NCI-H187 treated with DMSO at 0.1 percent for 48 hours (cell line): ENCODE data around the gene CEACAM3.
"Not testable (repeated sequence)": the region's sequence is repeated elsewhere in the genome, so short reads cannot be mapped to it uniquely, and the experiment has no call there.

Experiments used
- DNase-seq: peaks from one replicate; lab custom pipeline; 2025; lab: John Stamatoyannopoulos, UW

Gene CEACAM3

DNA sequence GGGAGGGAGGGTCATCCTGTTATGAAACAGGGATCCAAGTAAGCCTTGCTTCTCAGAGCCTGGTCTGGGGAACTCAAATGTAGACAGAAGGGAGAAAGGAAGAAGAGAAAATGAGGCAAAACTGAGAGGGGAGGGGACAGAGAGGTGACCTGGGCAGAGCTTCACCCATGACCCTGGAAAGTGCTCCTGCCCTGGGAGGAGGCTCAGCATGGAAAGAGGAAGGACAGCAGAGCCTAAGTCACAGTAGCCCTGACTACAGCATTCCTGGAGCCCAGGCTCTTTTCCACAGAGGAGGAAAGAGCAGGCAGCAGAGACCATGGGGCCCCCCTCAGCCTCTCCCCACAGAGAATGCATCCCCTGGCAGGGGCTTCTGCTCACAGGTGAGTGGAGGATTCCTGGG is at the start of gene CEACAM3:
Gene CEACAM3 (plus strand): TSS at position 226 of the 400 bp plus-strand sequence. CDS start 91 bp downstream, at position 317.
- DNase-seq = no peak

DNA sequence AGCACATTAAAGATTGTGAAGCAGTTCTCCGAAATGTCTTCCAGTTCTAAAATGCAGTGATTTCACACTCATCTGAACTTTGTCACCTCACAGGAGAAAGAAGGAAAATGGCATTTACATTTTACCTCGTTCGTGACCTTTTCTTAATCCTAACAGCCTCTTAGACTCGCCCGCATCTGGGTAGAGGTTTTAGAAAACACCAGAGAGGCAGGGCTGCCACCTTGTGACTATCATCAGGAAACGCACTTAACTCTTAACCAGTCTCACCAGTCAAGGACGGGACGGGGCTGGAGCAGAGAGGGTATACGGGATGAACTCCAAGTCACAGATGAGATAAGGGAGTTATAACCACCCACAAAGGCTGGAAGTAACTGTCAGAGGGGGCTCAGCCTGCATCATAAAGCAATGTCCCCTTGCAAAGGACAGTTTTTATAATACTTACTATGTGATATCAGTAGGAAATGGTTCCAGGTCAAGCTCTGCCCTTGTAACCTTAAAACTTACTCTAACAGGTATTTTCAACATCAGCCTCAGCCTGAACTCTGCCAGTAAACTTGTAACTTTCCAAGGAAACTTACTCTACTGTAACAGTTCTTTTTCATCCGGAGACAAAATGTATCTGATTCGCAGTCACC is 49.7 kb upstream of the CEACAM3 start:
- peak; percentile 72 for DNase-seq

DNA sequence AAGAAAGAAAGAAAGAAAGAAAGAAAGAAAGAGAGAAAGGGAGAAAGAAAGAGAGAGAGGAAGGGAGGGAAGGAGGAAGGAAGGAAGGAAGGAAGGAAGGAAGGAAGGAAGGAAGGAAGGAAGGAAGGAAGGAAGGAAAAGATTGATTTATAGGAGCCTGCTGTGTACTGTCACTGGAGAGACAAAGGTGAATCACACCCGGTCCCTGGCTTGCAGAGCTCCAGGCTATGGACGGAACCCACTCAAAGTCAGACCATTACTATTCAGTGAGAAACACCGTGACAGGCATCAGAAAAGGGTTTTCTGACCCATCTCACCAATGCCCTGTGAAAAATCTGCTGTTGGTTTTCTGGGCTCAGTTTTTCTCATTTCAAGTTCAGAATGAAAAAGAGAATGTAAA is 48.4 kb upstream of the CEACAM3 start:
- DNase-seq = no peak

DNA sequence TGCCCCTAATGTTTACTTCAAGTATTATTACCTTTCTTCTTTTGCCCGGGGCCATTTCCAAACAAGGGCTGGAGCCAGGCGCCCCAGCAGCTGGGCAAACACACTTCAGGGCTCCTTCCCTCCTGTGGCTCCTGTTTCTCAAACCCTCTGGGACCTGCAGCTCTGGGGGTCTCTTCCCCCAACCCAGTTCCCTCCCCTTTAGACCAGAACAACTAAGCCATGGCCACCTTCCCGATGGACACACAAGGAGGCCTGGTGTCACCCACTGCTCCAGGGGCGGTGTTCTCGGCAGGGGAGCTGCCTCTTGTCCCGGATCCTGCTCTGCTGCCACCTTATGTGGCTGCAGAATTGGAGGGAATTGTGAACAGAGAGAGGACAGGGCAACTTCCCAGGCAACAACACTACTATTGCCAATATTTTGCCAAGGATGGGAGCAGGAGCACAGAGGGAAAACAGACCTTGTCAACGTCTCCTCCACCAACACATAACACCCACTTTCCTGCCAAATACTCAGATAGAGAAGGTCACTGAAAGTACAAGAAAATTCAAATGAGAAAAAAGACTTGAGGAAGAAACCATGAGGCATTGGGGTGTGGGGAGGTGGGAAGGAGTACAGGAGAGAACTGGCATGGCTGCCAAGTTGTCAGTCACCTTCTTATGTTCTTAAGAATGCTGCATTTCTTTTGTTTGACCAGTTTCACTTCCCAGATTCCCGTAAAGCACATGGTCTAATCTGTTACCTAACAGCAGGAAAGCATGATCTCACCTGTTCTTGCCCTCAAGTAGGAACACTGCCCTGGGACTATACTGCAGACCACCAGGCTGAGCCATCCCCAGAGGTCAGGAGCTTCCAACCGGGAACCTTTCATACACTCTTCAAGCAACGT is 45.9 kb upstream of the CEACAM3 start:
- DNase-seq = not testable (repeated sequence)

DNA sequence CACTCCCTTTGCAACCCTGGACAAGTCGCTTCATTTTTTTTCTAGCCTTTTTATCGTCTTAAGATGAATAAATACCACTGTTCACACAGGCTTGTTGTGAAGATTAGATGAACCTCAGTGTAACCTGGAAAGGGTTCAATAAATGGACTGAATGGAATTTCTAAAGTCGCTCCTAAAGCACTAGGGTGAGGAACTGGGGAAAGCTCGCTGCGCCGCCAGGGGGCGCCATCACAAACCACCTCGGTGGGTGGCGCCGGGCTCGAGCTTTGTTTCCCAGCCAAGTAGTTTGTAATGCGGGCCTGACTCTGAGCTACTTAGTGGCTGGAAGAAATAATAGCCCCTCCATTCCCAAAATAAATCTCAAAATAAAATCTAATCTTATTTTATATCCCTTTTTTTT is 43.2 kb upstream of the CEACAM3 start:
- no peak for DNase-seq

DNA sequence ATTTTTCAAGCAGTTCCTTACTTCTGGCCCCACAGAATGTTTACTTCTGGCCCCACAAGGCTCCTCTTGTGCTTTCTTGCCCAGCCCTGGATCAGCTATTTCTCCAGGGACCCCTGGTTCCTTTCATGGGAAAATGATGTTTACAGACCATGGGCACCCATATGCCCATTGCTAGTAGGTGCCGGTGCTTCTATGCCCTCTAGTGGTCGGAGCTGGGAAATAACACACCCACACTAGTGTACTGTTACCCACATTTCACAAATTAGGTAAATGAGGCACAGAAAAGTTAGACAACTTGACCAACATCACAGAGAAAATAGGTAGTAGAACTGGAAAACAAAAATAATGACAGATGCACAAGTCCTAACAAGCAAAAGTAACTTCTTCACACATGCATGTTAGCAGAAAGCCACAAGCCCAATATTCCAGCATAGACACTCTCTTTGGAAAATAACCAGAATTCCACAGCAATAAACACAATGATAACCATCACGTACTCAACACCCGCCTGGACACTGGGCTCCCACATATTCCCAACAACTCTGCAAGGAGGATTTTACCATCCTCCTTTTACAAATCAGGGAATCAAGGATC is 42.4 kb upstream of the CEACAM3 start:
- no peak for DNase-seq

DNA sequence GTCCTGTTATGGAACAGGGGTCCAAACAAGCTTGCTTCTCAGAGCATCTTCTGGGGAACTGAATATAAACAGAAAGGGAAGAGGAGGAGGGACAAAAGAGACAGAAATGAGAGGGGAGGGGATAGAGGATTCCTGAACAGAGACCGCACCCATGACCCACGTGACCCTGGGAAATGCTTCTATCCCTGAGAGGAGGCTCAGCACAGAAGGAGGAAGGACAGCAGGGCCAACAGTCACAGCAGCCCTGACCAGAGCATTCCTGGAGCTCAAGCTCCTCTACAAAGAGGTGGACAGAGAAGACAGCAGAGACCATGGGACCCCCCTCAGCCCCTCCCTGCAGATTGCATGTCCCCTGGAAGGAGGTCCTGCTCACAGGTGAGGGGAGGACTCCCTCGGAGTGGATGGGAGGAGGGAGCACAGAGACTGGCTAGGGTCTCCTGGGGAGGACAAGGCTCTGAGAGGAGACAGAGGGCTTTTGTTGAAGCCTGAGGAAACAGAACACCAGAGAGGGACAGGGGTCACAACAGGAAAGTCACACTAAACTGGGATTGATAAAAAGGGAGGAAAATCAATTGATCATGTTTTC is 41.0 kb upstream of the CEACAM3 start, which contains the start of gene CEACAM6:
Gene CEACAM6 (plus strand): TSS at position 203 of the 586 bp plus-strand sequence. CDS start 109 bp downstream, at position 312.
- DNase-seq = no peak

DNA sequence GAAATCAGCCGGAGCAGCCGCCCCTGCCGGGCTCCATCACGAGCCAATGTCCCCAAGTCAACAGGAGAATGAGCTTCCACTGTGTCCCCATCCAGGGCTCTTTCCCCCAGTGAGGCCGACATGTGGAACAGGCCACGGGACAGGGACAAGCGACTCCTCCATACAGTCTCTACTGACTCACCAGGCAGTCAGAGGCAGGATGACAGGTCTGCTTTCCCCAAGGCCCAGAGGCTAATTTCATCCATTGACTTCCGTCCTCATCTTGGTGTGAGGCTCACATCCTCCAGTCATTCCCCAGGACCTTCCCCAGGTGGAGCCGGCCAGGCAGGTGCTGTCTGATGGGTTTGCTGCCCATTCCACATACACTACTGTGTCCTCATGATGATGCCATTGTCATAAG is 37.5 kb upstream of the CEACAM3 start:
- DNase-seq = no peak

DNA sequence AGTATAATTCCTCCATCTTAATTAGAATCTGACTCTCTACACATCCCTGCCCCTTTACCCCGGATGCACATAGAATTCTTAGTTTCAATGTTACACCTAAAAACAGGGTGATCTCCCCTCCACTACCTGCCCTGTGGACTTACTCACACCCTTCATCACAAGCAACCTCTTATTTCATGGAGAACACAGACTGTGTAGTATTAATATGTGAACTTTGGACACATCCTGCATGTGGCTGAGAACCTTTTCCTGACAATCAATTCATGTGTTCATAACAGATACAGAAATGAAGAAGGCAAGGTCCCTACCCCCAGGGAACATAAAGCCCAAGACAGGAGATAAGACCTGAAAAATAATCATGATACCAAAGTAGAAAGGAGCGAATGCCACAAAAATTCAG is 29.3 kb upstream of the CEACAM3 start:
- no peak for DNase-seq

DNA sequence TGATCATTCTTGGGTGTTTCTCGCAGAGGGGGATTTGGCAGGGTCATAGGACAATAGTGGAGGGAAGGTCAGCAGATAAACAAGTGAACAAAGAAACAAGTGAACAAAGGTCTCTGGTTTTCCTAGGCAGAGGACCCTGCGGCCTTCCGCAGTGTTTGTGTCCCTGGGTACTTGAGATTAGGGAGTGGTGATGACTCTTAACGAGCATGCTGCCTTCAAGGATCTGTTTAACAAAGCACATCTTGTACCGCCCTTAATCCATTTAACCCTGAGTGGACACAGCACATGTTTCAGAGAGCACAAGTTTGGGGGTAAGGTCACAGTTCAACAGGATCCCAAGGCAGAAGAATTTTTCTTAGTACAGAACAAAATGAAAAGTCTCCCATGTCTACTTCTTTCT is 28.3 kb upstream of the CEACAM3 start:
- DNase-seq = not testable (repeated sequence)

DNA sequence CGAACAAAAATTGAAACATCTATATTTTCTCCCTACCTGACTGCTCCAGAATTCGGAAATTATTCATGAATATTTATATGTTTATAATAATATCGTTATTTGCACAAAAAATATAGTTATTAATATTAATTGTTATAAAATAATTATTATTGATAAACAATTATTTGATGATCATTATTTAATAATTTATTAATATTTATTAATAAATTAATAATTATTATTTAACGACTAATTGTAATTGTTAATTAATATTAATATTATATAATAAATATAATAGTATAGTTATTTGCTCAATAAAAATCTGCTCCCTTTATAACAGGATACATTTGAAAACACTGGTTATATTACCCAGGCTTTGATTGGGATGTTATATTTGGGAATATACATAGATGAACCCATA is 26.8 kb upstream of the CEACAM3 start:
- DNase-seq = no peak

DNA sequence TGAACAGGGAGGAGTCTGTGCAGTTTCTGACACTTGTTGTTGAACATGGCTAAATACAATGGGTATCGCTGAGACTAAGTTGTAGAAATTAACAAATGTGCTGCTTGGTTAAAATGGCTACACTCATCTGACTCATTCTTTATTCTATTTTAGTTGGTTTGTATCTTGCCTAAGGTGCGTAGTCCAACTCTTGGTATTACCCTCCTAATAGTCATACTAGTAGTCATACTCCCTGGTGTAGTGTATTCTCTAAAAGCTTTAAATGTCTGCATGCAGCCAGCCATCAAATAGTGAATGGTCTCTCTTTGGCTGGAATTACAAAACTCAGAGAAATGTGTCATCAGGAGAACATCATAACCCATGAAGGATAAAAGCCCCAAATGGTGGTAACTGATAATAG is 25.0 kb upstream of the CEACAM3 start:
- DNase-seq = no peak

DNA sequence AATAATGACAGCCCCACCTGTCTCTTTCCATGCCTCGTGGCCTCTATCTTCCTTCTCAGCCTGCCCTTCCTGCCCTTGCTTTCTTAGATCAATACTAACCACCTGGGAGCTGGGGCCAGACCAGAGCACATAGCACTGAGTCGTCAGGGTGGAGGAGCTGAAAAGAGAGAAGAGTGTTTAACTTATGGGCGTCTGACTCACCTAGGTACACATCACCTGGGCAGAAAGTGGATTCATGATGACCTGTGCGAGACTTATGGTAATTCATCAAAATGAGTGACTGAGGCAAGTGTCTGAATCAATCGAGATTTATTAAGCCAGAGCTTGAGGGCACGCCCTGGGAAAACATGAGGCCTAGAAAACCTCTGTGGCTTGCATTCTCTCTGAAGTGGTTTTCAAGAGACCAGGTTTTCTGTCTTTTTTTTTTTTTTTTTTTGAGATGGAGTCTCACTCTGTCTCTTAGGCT is 21.8 kb upstream of the CEACAM3 start:
- peak; percentile 99 for DNase-seq

DNA sequence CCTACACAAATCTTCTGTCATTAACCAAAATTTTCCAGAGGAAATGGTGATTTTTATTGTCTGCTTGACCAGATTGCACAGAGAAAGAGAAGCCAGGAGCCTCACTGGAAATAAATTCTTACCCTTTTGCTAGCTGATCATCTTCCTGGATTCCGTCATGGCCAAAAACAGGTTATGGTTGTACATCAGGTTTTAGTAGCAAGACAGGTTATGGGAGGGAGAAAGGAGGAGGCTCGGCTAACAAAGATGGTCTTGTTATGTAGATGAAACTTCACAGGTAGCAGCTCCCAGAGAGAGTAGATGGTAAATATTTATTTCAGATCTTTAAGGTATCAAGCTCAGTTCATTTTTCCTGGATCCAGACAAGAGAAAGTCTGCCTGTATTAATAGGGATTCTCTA is 19.7 kb upstream of the CEACAM3 start:
- no peak for DNase-seq

DNA sequence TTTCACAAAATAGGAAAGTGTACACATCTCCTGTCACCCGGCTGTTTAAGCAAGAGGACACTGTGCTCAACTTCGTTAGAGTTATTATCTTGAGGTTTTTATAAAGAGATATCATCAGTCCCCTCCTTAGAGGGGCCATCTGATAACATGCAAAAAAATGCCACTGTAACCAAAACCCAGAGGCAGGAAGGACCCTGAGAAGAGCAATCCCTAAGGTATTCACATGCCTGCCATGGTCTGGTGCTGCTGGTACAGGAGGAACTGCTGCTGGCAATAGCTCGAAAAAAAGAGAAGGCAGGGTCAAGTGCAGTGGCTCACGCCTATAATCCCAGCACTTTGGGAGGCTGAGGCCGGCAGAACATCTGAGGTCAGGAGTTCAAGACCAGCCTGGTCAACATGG is 12.8 kb upstream of the CEACAM3 start:
- no peak for DNase-seq

DNA sequence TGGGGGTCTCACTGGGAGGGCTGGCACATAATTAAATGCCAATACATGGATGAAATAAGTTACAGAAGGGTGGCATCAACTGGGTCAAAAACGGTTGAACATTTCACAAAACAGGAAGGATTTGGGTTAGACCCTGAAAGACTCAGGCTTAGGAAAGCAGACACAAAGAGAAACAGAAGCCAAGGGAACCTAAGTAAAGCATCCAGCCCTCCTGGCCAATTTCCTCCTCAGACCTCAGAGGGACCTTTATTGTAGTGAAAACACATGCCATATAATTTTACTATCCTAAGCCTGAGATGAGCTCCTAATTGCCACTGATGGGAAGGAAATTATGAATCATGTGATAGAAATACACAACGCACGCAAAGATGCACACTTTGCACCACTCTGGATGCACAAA is 12.1 kb upstream of the CEACAM3 start:
- no peak for DNase-seq

DNA sequence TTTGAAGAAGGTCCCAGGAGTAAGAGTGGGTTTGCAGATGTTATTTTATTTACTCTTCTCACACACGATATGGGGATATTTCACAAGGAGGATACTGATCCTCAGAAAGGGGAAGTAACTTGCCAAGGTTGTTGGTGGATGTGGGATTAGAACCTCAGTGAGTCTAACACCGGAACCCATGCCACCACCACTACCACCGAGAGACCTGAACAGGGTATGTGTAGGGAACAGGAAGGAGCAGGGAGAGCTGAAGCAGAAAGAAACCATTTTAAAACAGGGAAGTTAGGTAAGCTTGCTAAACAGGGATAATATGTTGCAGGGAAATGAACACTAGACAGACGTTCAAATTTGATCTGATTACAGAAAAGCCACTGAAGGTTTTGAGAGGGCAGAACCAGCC is 11.6 kb upstream of the CEACAM3 start:
- no peak for DNase-seq

DNA sequence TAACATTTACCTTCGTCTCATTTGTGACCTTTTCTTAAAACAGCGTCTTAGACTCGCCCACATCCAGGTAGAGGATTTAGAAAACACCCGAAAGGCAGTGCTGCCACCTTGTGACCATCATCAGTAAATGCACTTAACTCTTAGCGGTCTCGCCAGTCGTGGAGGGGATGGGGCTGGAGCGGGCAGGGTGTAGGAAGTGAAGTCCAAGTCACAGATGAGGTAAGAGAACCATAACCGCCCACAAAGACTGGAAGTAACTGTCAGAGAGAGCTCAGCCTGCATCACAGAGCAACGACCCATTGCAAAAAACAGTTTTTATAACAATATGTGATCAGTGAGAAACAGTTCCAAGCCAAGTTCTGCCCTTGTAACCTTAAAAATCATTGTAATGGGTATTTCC is 10.7 kb upstream of the CEACAM3 start:
- DNase-seq = peak; percentile 88

DNA sequence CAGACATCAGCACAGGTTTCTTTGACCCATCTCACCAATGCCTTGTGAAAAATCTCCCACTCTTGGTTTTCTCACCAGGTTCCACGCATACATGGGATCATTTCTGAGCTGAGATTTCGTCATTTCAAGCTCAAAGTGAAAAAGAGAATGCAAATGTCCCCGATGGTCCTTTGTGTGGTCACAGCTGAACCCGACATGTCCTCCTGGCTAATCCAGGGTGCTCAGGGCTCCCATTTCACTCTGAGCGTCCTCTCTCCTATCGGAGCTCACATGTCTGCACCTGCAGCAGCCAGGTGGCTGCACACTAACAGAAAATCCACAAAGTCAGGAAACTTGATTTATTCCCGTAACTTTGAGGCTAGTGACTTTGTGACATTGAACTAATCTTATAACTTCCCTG is 9.3 kb upstream of the CEACAM3 start:
- DNase-seq = no peak

DNA sequence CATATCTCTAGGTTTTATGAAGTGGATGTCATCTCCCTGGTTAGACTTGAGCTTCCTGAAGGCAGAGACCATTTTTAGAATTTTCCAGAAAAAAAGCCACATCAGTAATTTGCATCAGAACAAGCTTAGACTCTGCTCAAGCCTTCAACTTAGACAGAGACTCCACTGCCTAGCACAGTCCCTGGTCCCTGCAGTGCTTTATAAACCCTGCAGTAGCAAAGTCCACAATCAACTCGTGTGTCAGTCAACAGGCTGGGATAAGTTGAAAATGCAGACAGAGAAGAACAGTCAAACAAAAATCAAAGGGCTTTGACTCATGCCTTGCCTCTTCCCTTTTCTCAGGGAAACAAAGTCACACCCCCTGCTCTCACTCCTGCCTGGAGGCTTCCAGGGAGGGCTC is 7.9 kb upstream of the CEACAM3 start:
- not testable (repeated sequence) for DNase-seq

DNA sequence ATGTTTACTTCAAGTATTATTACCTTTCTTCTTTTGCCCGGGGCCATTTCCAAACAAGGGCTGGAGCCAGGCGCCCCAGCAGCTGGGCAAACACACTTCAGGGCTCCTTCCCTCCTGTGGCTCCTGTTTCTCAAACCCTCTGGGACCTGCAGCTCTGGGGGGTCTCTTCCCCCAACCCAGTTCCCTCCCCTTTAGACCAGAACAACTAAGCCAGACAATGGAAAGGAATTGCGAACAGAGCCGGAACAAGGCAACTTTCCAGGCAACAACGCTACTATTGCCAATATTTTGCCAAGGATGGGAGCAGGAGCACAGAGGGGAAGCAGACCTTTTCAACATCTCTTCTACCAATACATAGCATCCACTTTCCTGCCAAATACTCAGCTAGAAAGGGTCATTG is 7.3 kb upstream of the CEACAM3 start:
- not testable (repeated sequence) for DNase-seq
